Gastrocnemius medialis (tissue), 4 donors: ENCODE results near the gene COL20A1. TPM values are rescaled to one million over a fixed set of nuclear protein-coding genes. Genes with fewer than 3 reads are reported as not detected.

ENCODE experiments used
- ATAC-seq, 2 donors: fragments of 150-250 bp; one replicate each; pipeline ENCODE4 v1.9.1; 2016
- DNase-seq, 2 donors: peaks; one replicate each; pipeline ENCODE4 v3.0.0-alpha.2; 2019
- H3K27ac ChIP-seq, 4 donors: fragments of 200-600 bp; sonication (generic); 1 replicate in 1 of 4; 2 replicates in 3 of 4; pipeline ENCODE4 v1.5.1; 2016 to 2018; ENCODE audit warnings: mild to moderate bottlenecking in 2 of 4, moderate library complexity in 1 of 4
- H3K27me3 ChIP-seq, 3 donors: fragments of 200-600 bp; sonication (generic) in 2 of 3; 1 replicate in 1 of 3; 2 replicates in 2 of 3; pipeline versions ENCODE4 v1.5.1 to v1.6.0; 2016 to 2019; ENCODE audit warnings: mild to moderate bottlenecking in 1 of 3, moderate library complexity in 1 of 3
- H3K36me3 ChIP-seq, 2 donors: fragments of 200-600 bp; sonication (generic) in 1 of 2; one replicate each; pipeline ENCODE4 v1.5.1; 2017 to 2018
- H3K4me1 ChIP-seq, 2 donors: fragments of 200-600 bp; sonication (generic) in 1 of 2; one replicate each; pipeline ENCODE4 v1.5.1; 2016 to 2017; ENCODE audit warnings: mild to moderate bottlenecking in 2 of 2
- H3K4me3 ChIP-seq, 4 donors: fragments of 200-600 bp; sonication (generic) in 3 of 4; 1 replicate in 1 of 4; 2 replicates in 3 of 4; pipeline ENCODE4 v1.5.1; 2016 to 2019; ENCODE audit warnings: mild to moderate bottlenecking in 2 of 4
- H3K9me3 ChIP-seq, 3 donors: fragments of 200-600 bp; sonication (generic) in 2 of 3; 1 replicate in 1 of 3; 2 replicates in 2 of 3; pipeline ENCODE4 v1.5.1; 2016 to 2019
- CTCF ChIP-seq, 5 experiments: fragments of 450-650 bp in 3 of 5; fragments of 200-600 bp in 2 of 5; sonication (generic) in 2 of 5; IDR thresholded peaks in 4 of 5; conservative IDR thresholded peaks in 1 of 5; 1 replicate in 4 of 5; 2 replicates in 1 of 5; pipeline ENCODE4 v1.5.1; 2016 to 2019; ENCODE audit warnings: antibody characterized with exemption in 5 of 5, mild to moderate bottlenecking in 3 of 5, moderate library complexity in 3 of 5
- POLR2A ChIP-seq, 2 donors: fragments of 450-650 bp; IDR thresholded peaks; one replicate each; pipeline ENCODE4 v1.6.1; 2017; ENCODE audit warnings: antibody characterized with exemption in 2 of 2, mild to moderate bottlenecking in 2 of 2, moderate library complexity in 2 of 2
- in situ Hi-C, 4 donors: fragments of 200-750 bp; cut with MboI; loops; one replicate each; pipeline versions ENCODE4 v1.15.0 to v1.8.0; 2017; ENCODE audit warnings: low sequenced_read_pairs in 4 of 4
- intact Hi-C: fragments of 100-400 bp; cut with DNase I; formaldehyde crosslinking; loops from one replicate; pipeline ENCODE4 v1.15.1; 2023; ENCODE audit warnings: low total_unique reads
- total RNA-seq, 4 donors: library from RNA; depleted of rRNA; stranded (reverse); fragments of >200 nt; gene quantifications; one replicate each; pipeline versions ENCODE4 v1.1.0 to v1.2.3, GENCODE V29; 2016

Gene COL20A1
- total RNA-seq, 4 donors from 2014 or later = 0.23 TPM; not detected in 3

DNA sequence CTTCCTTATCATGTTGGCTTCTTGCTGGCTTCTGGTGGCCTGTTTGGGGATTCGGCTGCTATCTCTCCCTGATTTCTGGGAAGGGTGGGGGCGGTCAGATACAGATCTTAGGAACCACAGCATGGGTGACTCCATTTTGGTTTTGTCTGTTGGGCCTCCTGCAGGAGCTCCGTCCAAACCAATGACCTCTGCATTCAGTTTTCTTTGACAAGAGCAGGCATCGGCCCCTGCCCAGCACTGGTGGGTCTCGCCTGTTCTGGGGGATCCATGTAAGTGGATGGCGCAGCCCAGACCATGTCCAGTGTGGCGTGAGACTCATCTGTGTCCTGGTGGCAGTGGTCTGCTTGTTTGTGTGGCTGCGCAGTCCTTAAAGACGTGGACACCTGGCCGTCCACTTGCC lies 29.0 kb upstream of the COL20A1 start:
- Histone ChIP-seq H3K4me1 (peaks cover 0 to 5% of the 10 kb centered on the region in 2 donors), H3K27ac (no peak overlapping the region), H3K9me3 (no peaks in the 10 kb centered on the region), H3K27me3 (peaks cover 36 to 59% (median 59%) of the 10 kb centered on the region in 3 donors), H3K4me3 (no peak overlapping the region), H3K36me3 (no peaks in the 10 kb centered on the region)
- no peak for ATAC-seq
- no peak for DNase-seq
- TF ChIP-seq CTCF (IDR thresholded peaks at IDR 0.05 in 4 of 5, conservative IDR thresholded peaks at IDR 0.05 in 1 of 5) (no peak), POLR2A (IDR thresholded peaks at IDR 0.05) (no peak)
- in situ Hi-C loops (no loop called here), intact Hi-C loops (no loop called here)

DNA sequence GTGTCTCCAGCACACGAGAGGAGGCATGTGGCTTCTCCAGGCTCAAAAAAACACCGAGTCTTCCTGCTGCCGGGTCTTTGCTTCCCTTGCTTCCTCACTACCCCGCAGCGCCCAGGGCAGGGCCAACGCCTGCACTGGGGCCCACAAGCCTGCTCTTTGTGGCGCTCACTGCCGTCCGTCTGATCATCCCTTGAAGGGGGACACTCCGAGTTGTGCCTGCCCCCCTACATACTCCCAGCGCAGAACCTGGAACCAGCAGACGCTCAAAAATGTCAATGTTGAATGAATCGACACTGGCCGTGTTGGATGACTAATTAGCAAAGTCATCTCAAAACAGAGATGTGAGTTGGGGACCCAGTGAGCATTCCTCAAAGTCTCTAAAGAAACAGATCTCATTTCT lies 28.5 kb upstream of the COL20A1 start:
- peaks cover 0 to 5% of the 10 kb centered on the region in 2 donors for H3K4me1 ChIP-seq
- intact Hi-C loops = no loop called here
- no peak for ATAC-seq

DNA sequence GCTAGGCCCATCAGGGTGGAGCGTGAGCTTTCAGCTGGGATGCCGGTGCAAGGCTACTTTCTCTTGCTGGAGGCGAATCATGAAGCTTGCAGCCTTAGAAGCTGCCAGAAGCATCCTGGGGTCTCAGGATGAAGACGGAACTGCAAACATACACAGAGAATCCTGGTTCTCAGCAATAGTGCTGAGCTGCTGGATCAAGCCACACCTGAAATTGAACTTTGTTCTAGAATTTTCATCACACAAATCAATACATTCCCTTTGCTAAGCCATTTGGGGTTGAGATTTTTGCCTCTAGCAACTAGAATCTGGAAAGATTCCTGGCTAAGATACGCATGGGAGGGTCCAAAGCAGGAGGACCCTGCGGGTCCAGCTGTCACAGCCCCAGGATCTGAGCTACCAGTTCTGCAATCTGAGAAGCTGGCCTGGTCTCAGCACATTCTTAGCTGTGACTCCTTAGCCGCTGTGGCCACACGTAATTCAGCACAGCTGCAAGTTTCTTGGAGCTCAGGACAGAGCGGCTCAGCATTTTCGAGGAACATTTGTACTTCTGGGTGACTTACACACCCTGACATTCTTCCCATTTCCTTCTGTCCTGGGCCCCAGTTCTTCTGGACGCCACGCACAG lies 27.0 kb upstream of the COL20A1 start:
- H3K9me3 ChIP-seq = no peaks in the 10 kb centered on the region
- ATAC-seq (peak; percentile 45 to 69), DNase-seq (no peak)
- H3K4me3 ChIP-seq = no peak overlapping the region
- peaks cover 0 to 5% of the 10 kb centered on the region in 2 donors for H3K4me1 ChIP-seq
- H3K27ac ChIP-seq = no peak overlapping the region
- intact Hi-C loops = no loop called here
- H3K27me3 ChIP-seq = peaks cover 32 to 64% (median 52%) of the 10 kb centered on the region in 3 donors
- TF ChIP-seq POLR2A (IDR thresholded peaks at IDR 0.05) (no peak), CTCF (IDR thresholded peaks at IDR 0.05 in 4 of 5, conservative IDR thresholded peaks at IDR 0.05 in 1 of 5) (no peak)
- in situ Hi-C loops = no loop called here
- no peaks in the 10 kb centered on the region for H3K36me3 ChIP-seq

More for the DNA sequence above, 28.5 kb upstream of the COL20A1 start:
- Histone ChIP-seq H3K36me3 (no peaks in the 10 kb centered on the region), H3K27me3 (peaks cover 36 to 64% (median 63%) of the 10 kb centered on the region in 3 donors), H3K9me3 (no peaks in the 10 kb centered on the region), H3K27ac (no peak overlapping the region), H3K4me3 (no peak overlapping the region)
- TF ChIP-seq POLR2A (IDR thresholded peaks at IDR 0.05) (no peak), CTCF (IDR thresholded peaks at IDR 0.05 in 4 of 5, conservative IDR thresholded peaks at IDR 0.05 in 1 of 5) (no peak)
- DNase-seq = no peak
- in situ Hi-C loops = no loop called here

GRCh38 chr20:63267691-63268090 lies 25.3 kb upstream of the COL20A1 start:
- in situ Hi-C loops = no loop called here
- intact Hi-C loops = no loop called here
- DNase-seq (no peak), ATAC-seq (no peak)
- Histone ChIP-seq H3K27ac (no peak overlapping the region), H3K4me1 (peaks cover 5 to 9% of the 10 kb centered on the region in 2 donors), H3K27me3 (peaks cover 28 to 53% (median 52%) of the 10 kb centered on the region in 3 donors), H3K4me3 (no peak overlapping the region), H3K36me3 (no peaks in the 10 kb centered on the region), H3K9me3 (no peaks in the 10 kb centered on the region)
- TF ChIP-seq POLR2A (IDR thresholded peaks at IDR 0.05) = no peak
- no peak for TF ChIP-seq CTCF (IDR thresholded peaks at IDR 0.05 in 4 of 5, conservative IDR thresholded peaks at IDR 0.05 in 1 of 5)

DNA sequence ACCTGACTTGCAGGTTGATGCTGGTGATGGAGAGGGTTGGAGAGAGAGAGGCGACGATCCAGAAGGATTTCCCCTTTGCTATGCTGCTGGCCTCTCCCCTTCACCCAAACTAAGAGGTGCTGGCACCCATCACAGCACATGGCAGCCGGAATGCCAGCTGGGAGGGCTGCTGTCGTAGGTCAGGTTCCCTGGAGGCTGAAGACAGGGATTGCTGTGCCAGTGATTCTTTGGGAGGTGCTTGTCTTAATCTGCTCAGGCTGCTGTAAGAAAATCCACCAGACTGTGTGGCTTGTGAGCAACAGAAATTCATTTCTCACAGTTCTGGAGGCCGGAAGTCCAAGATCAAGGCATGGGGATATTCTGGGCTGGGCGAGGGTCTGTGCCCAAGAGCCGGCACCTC lies 24.7 kb upstream of the COL20A1 start:
- peaks cover 28 to 53% (median 48%) of the 10 kb centered on the region in 3 donors for H3K27me3 ChIP-seq
- no peak overlapping the region for H3K27ac ChIP-seq
- H3K4me3 ChIP-seq = no peak overlapping the region

More for the DNA sequence above, 24.7 kb upstream of the COL20A1 start:
- no peak for DNase-seq
- TF ChIP-seq POLR2A (IDR thresholded peaks at IDR 0.05) (no peak), CTCF (IDR thresholded peaks at IDR 0.05 in 4 of 5, conservative IDR thresholded peaks at IDR 0.05 in 1 of 5) (no peak)
- Histone ChIP-seq H3K36me3 (no peaks in the 10 kb centered on the region), H3K9me3 (no peaks in the 10 kb centered on the region), H3K4me1 (peaks cover 7 to 11% of the 10 kb centered on the region in 2 donors)
- no peak for ATAC-seq
- in situ Hi-C loops (no loop called here), intact Hi-C loops (no loop called here)
